HCT116 (cell line): ENCODE results near the gene MYBPH. TPM values are rescaled to one million over a fixed set of nuclear protein-coding genes. Genes with fewer than 3 reads are reported as not detected.

ENCODE experiments used
- ATAC-seq: fragments of 200-7000 bp; cut with Tn5 transposase; 2 replicates; pipeline ENCODE4 v1.9.1; 2020; ENCODE audit warnings: mild to moderate bottlenecking, moderate library complexity
- BruUV-seq: library from RNA; stranded (reverse); fragments of 400-500 nt; replicated peaks from 2 replicates; lab custom pipeline; 2021; lab: Mats Ljungman, UMichigan
- CTCF ChIA-PET: fragments of 300-600 bp; sonication (Branson Sonifier 250); formaldehyde crosslinking; loops from one replicate; lab custom pipeline; 2021; ENCODE audit warnings: antibody characterized with exemption; lab: Charles Lee
- POLR2A ChIA-PET: fragments of 300-600, 350-600 bp; sonication (Branson Sonifier 250); formaldehyde crosslinking; loops from one replicate; lab custom pipeline; 2021; ENCODE audit warnings: antibody characterized with exemption; lab: Charles Lee
- RAD21 ChIA-PET, 2 experiments: fragments of 300-600 bp; sonication (Branson Sonifier 250); formaldehyde crosslinking; loops; one replicate each; lab custom pipeline; 2023; ENCODE audit warnings: low total read pairs in 2 of 2; ENCODE audit not compliant: uncharacterized antibody in 2 of 2, unreplicated experiment in 2 of 2, low non-redundant PET in 1 of 2; lab: Charles Lee
- DNase-seq: peaks from one replicate; pipeline ENCODE4 v3.0.0-alpha.2; 2010; ENCODE audit warnings: low read depth, low spot score
- H2AFZ ChIP-seq: fragments of 200-600 bp; shearing (Covaris generic), sonication (generic); 2 replicates; pipeline ENCODE4 v1.6.1; 2017; ENCODE audit warnings: low read depth, mixed run types, mixed read lengths, antibody characterized with exemption, low read length; ENCODE audit not compliant: poor library complexity, severe bottlenecking
- H3K27ac ChIP-seq: 2 replicates; pipeline ENCODE4 v1.5.1; 2012; ENCODE audit warnings: low read depth, low read length
- H3K27me3 ChIP-seq: fragments of 200-600 bp; sonication (generic); 2 replicates; pipeline ENCODE4 v1.6.1; 2016; ENCODE audit warnings: mixed run types, low read length, mixed read lengths; ENCODE audit not compliant: insufficient read depth
- H3K36me3 ChIP-seq, 2 experiments: fragments of 200-500 bp in 1 of 2; fragments of 200-600 bp in 1 of 2; sonication (Bioruptor generic) in 1 of 2; sonication (generic) in 1 of 2; 2 replicates each; pipeline versions ENCODE4 v1.5.1 to v1.6.1; 2014 to 2016; ENCODE audit warnings: low read length in 2 of 2, inconsistent platforms in 1 of 2, mixed read lengths in 1 of 2, mixed run types in 1 of 2; ENCODE audit not compliant: insufficient read depth in 2 of 2, control insufficient read depth in 1 of 2
- H3K4me1 ChIP-seq, 2 experiments: fragments of 200-600 bp in 1 of 2; sonication (generic) in 1 of 2; 2 replicates each; pipeline versions ENCODE4 v1.5.1 to v1.6.1; 2012 to 2017; ENCODE audit warnings: low read length in 2 of 2, inconsistent platforms in 1 of 2, mild to moderate bottlenecking in 1 of 2, mixed read lengths in 1 of 2, mixed run types in 1 of 2, moderate library complexity in 1 of 2; ENCODE audit not compliant: insufficient read depth in 2 of 2, control insufficient read depth in 1 of 2
- H3K4me2 ChIP-seq: fragments of 200-600 bp; sonication (generic); 2 replicates; pipeline ENCODE4 v1.6.1; 2017; ENCODE audit warnings: mixed run types, low read length, mixed read lengths
- H3K4me3 ChIP-seq, 2 experiments: fragments of 200-600 bp in 1 of 2; sonication (generic) in 1 of 2; replicated peaks in 1 of 2; 2 replicates each; pipeline ENCODE4 v1.5.1; 2011 to 2016; ENCODE audit warnings: low read length in 2 of 2, control low read depth in 1 of 2, low read depth in 1 of 2, mild to moderate bottlenecking in 1 of 2, mixed read lengths in 1 of 2, mixed run types in 1 of 2
- H3K79me2 ChIP-seq: fragments of 200-600 bp; sonication (generic); 2 replicates; pipeline ENCODE4 v1.6.1; 2017; ENCODE audit warnings: mild to moderate bottlenecking, mixed run types, low read length, moderate library complexity, mixed read lengths; ENCODE audit not compliant: insufficient read depth
- H3K9ac ChIP-seq: fragments of 200-600 bp; sonication (generic); 2 replicates; pipeline ENCODE4 v1.6.1; 2016; ENCODE audit warnings: low read length, mixed read lengths
- H3K9me2 ChIP-seq: fragments of 200-600 bp; sonication (generic), shearing (Covaris generic); 2 replicates; pipeline ENCODE4 v1.6.1; 2017; ENCODE audit warnings: mixed run types, mild to moderate bottlenecking, moderate library complexity; ENCODE audit not compliant: insufficient read depth
- H3K9me3 ChIP-seq, 2 experiments: fragments of 200-500 bp in 1 of 2; fragments of 200-600 bp in 1 of 2; sonication (Bioruptor generic) in 1 of 2; sonication (generic) in 1 of 2; 2 replicates each; pipeline ENCODE4 v1.6.1; 2014 to 2017; ENCODE audit warnings: low read length in 2 of 2, mixed read lengths in 2 of 2, inconsistent platforms in 1 of 2, low read depth in 1 of 2, mild to moderate bottlenecking in 1 of 2, mixed run types in 1 of 2, moderate library complexity in 1 of 2; ENCODE audit not compliant: control insufficient read depth in 1 of 2, insufficient read depth in 1 of 2
- H4K20me1 ChIP-seq: fragments of 200-600 bp; sonication (generic), shearing (Covaris generic); 2 replicates; pipeline ENCODE4 v1.6.1; 2017; ENCODE audit warnings: mixed run types, mild to moderate bottlenecking, moderate library complexity; ENCODE audit not compliant: insufficient read depth
- ATF3 ChIP-seq: IDR thresholded peaks from 2 replicates; pipeline ENCODE4 v1.6.1; 2012
- CBX3 ChIP-seq: IDR thresholded peaks from 2 replicates; pipeline ENCODE4 v1.6.1; 2012; ENCODE audit warnings: low read depth
- CTCF ChIP-seq, 3 experiments: fragments of 200-600 bp in 1 of 3; sonication (generic) in 1 of 3; IDR thresholded peaks in 2 of 3; conservative IDR thresholded peaks in 1 of 3; 2 replicates each; pipeline ENCODE4 v1.5.1; 2012 to 2017; ENCODE audit warnings: low read depth in 2 of 3, low read length in 2 of 3, antibody characterized with exemption in 1 of 3, borderline replicate concordance in 1 of 3, control low read depth in 1 of 3, mild to moderate bottlenecking in 1 of 3, mixed read lengths in 1 of 3, mixed run types in 1 of 3, moderate library complexity in 1 of 3; ENCODE audit not compliant: insufficient read depth in 1 of 3
- EGR1 ChIP-seq: IDR thresholded peaks from 2 replicates; pipeline ENCODE4 v1.6.1; 2012; ENCODE audit warnings: low read depth
- ELF1 ChIP-seq: IDR thresholded peaks from 2 replicates; pipeline ENCODE4 v1.6.1; 2012; ENCODE audit warnings: low read depth, borderline replicate concordance
- EZH2 ChIP-seq: fragments of 200-600 bp; sonication (generic); IDR thresholded peaks from 2 replicates; pipeline ENCODE4 v1.6.1; 2017; ENCODE audit warnings: antibody characterized with exemption, mixed run types
- EZH2phosphoT487 ChIP-seq: fragments of 200-600 bp; IDR thresholded peaks from 2 replicates; pipeline ENCODE4 v1.6.1; 2018; ENCODE audit warnings: antibody characterized with exemption, borderline replicate concordance
- FOSL1 ChIP-seq: IDR thresholded peaks from 2 replicates; pipeline ENCODE4 v1.6.1; 2012; ENCODE audit warnings: low read depth
- JUND ChIP-seq: IDR thresholded peaks from 2 replicates; pipeline ENCODE4 v1.6.1; 2012
- POLR2AphosphoS5 ChIP-seq: IDR thresholded peaks from 2 replicates; pipeline ENCODE4 v1.6.1; 2011; ENCODE audit warnings: mild to moderate bottlenecking, low read depth, low read length, moderate library complexity
- RAD21 ChIP-seq: IDR thresholded peaks from 2 replicates; pipeline ENCODE4 v1.6.1; 2012; ENCODE audit warnings: low read depth, mild to moderate bottlenecking
- SIN3A ChIP-seq: IDR thresholded peaks from 2 replicates; pipeline ENCODE4 v1.6.1; 2012; ENCODE audit warnings: low read depth
- SP1 ChIP-seq: IDR thresholded peaks from 2 replicates; pipeline ENCODE4 v1.6.1; 2012; ENCODE audit warnings: low read depth
- SRF ChIP-seq: IDR thresholded peaks from 2 replicates; pipeline ENCODE4 v1.6.1; 2012; ENCODE audit warnings: low read depth
- TCF7L2 ChIP-seq: IDR thresholded peaks from 2 replicates; pipeline ENCODE4 v1.7.0; 2011; ENCODE audit warnings: borderline replicate concordance, inconsistent platforms; ENCODE audit not compliant: insufficient read depth, insufficient read length; ENCODE audit errors: extremely low read depth
- ZBTB33 ChIP-seq: IDR thresholded peaks from 2 replicates; pipeline ENCODE4 v1.6.1; 2011; ENCODE audit warnings: mild to moderate bottlenecking, low read length, moderate library complexity; ENCODE audit not compliant: insufficient replicate concordance; ENCODE audit errors: extremely low read depth
- ZFX ChIP-seq: fragments of 450-650 bp; IDR thresholded peaks from 2 replicates; pipeline ENCODE4 v1.6.1; 2017
- intact Hi-C: fragments of 100-400 bp; cut with micrococcal nuclease; formaldehyde crosslinking; loops from 2 replicates; pipeline ENCODE4 v1.10.0; 2022
- total RNA-seq: library from RNA; stranded (reverse); gene quantifications from one replicate; pipeline ENCODE4 v1.2.1, GENCODE V29; 2021; ENCODE audit not compliant: unreplicated experiment

Gene MYBPH
- total RNA-seq, 1 experiment from 2014 or later = 0.22 TPM

- H3K9ac ChIP-seq = no peak overlapping the region
- H3K4me3 ChIP-seq = no peak overlapping the region
- no peak overlapping the region for H3K27ac ChIP-seq
- ChIA-PET RAD21 (no interaction called here), POLR2A (no interaction called here), CTCF (interaction anchor here (1.4 kb wide), 1 partner anchor 171 kb away, joined by 3 read pairs; no protein-coding TSS in a partner anchor)
- H3K4me1 ChIP-seq = peaks cover 0 to under 1% of the 10 kb centered on the region in 2 experiments; a peak in 1 of 4 replicates
- no peaks in the 10 kb centered on the region for H3K27me3 ChIP-seq
- no peaks in the 10 kb centered on the region for H3K9me3 ChIP-seq
- no peaks in the 10 kb centered on the region for H3K79me2 ChIP-seq
- no peak overlapping the region for H2AFZ ChIP-seq
- no peaks in the 10 kb centered on the region for H3K9me2 ChIP-seq
- no TSS peak for BruUV-seq
- no peak overlapping the region for H3K4me2 ChIP-seq
- no peaks in the 10 kb centered on the region for H4K20me1 ChIP-seq
- TF ChIP-seq JUND (no peak), ZBTB33 (no peak), EGR1 (no peak), SP1 (no peak), EZH2phosphoT487 (no peak), RAD21 (no peak), CTCF (IDR thresholded peaks at IDR 0.05 in 2 of 3, conservative IDR thresholded peaks at IDR 0.05 in 1 of 3; ENCODE audit: borderline replicate concordance in 1 of 3, insufficient read depth in 1 of 3, low read depth in 2 of 3, low read length in 2 of 3) (no peak), EZH2 (no peak), ATF3 (no peak), ELF1 (no peak), TCF7L2 (no peak), SIN3A (no peak), ZFX (no peak), FOSL1 (no peak), POLR2AphosphoS5 (no peak), SRF (no peak), CBX3 (no peak)
- intact Hi-C loops = no loop called here
- no peaks in the 10 kb centered on the region for H3K36me3 ChIP-seq
- no peak for ATAC-seq
- no peak for DNase-seq
Measured at GRCh38 chr1:203210350-203210749, 34.7 kb upstream of the MYBPH start.
